Tibial nerve (tissue), 4 donors: Measurements from ENCODE around the gene PIGBOS1.

Experiments
- CTCF ChIP-seq, 5 experiments: fragments of 200-600 bp in 3 of 5; fragments of 450-650 bp in 2 of 5; sonication (generic) in 3 of 5; IDR thresholded peaks; one replicate each; pipeline ENCODE4 v1.5.1; 2016 to 2019; ENCODE audit warnings: antibody characterized with exemption in 5 of 5, mild to moderate bottlenecking in 3 of 5, moderate library complexity in 2 of 5
- EP300 ChIP-seq, 2 donors: sonication (generic); formaldehyde crosslinking; IDR thresholded peaks; one replicate each; pipeline ENCODE4 v1.6.1; 2017; ENCODE audit warnings: antibody characterized with exemption in 2 of 2, mild to moderate bottlenecking in 1 of 2
- POLR2A ChIP-seq, 2 donors: fragments of 450-650 bp; IDR thresholded peaks; one replicate each; pipeline ENCODE4 v1.6.1; 2017; ENCODE audit warnings: antibody characterized with exemption in 2 of 2, mild to moderate bottlenecking in 2 of 2, moderate library complexity in 2 of 2

GRCh38 chr15:55279746-55280351, 39.1 kb downstream of the PIGBOS1 start:
- TF ChIP-seq POLR2A (IDR thresholded peaks at IDR 0.05) (no peak), CTCF (IDR thresholded peaks at IDR 0.05) (no peak), EP300 (IDR thresholded peaks at IDR 0.05) (no peak)
